Endodermal cell (in vitro differentiated cells): ENCODE data around the gene DNAH9. TPM values are rescaled to one million over a fixed set of nuclear protein-coding genes. Genes with fewer than 3 reads are reported as not detected.

Experiments
- DNase-seq: peaks from one replicate; pipeline ENCODE4 v3.0.0-alpha.2; 2017
- H3K27ac ChIP-seq: 2 replicates; pipeline ENCODE4 v1.5.1; 2013; ENCODE audit warnings: mild to moderate bottlenecking, low read depth, low read length, moderate library complexity
- H3K27me3 ChIP-seq: 2 replicates; pipeline ENCODE4 v1.6.1; 2013; ENCODE audit warnings: mild to moderate bottlenecking, low read length, moderate library complexity; ENCODE audit not compliant: insufficient read depth, control insufficient read depth, poor library complexity, severe bottlenecking
- H3K36me3 ChIP-seq: 2 replicates; pipeline ENCODE4 v1.7.0; 2013; ENCODE audit warnings: mild to moderate bottlenecking, low read length, moderate library complexity; ENCODE audit not compliant: control insufficient read depth, insufficient read depth
- H3K4me1 ChIP-seq: one replicate; pipeline ENCODE4 v1.7.0; 2013; ENCODE audit warnings: low read length; ENCODE audit not compliant: control insufficient read depth, insufficient read depth
- H3K4me3 ChIP-seq: 2 replicates; pipeline ENCODE4 v1.5.1; 2013; ENCODE audit warnings: mild to moderate bottlenecking, low read length, moderate library complexity
- H3K9ac ChIP-seq: 2 replicates; pipeline ENCODE4 v1.6.1; 2013; ENCODE audit warnings: mild to moderate bottlenecking, low read length, moderate library complexity; ENCODE audit not compliant: poor library complexity, severe bottlenecking; ENCODE audit errors: extremely low read depth
- H3K9me3 ChIP-seq: 2 replicates; pipeline ENCODE4 v1.6.1; 2013; ENCODE audit warnings: mild to moderate bottlenecking, low read length, moderate library complexity; ENCODE audit not compliant: control insufficient read depth
- H3K27ac Mint-ChIP-seq: 2 replicates; pipeline ENCODE4 v1.8.0; 2020; ENCODE audit warnings: mixed read lengths
- H3K27me3 Mint-ChIP-seq: 2 replicates; pipeline ENCODE4 v1.8.0; 2021; ENCODE audit warnings: mild to moderate bottlenecking, mixed read lengths; ENCODE audit not compliant: insufficient read depth
- H3K36me3 Mint-ChIP-seq: 2 replicates; pipeline ENCODE4 v1.8.0; 2020; ENCODE audit warnings: low read depth, mixed read lengths
- H3K4me1 Mint-ChIP-seq: 2 replicates; pipeline ENCODE4 v1.8.0; 2020; ENCODE audit warnings: mixed read lengths
- H3K4me3 Mint-ChIP-seq: 2 replicates; pipeline ENCODE4 v1.8.0; 2020; ENCODE audit warnings: mild to moderate bottlenecking, moderate library complexity, mixed read lengths
- H3K9me3 Mint-ChIP-seq: 2 replicates; pipeline ENCODE4 v1.8.0; 2020; ENCODE audit warnings: mild to moderate bottlenecking, mixed read lengths
- CTCF ChIP-seq: fragments of 200-600 bp; sonication (generic); conservative IDR thresholded peaks from 2 replicates; pipeline ENCODE4 v1.5.0; 2021; ENCODE audit warnings: antibody characterized with exemption, mild to moderate bottlenecking
- WGBS, 2 experiments: methylation state at CpG; one replicate each; pipeline versions ENCODE4 v1.1.5 to v1.1.7; 2013; ENCODE audit warnings: missing lambda C conversion rate in 2 of 2, mixed read lengths in 1 of 2; ENCODE audit not compliant: insufficient coverage in 1 of 2, insufficient read length in 1 of 2; 5-methylcytosine and 5-hydroxymethylcytosine counted together
- total RNA-seq, 2 donors: library from RNA; stranded (reverse); fragmentation: NEBNext Ultra II Directional in 1 of 2; extraction: Animal tissue kit (Norgen Biotek cat#: 25700) in 1 of 2; gene quantifications; 2 replicates in 1 of 2; 3 replicates in 1 of 2; pipeline ENCODE4 v1.2.1, GENCODE V29; 2021

The DNAH9 gene
- total RNA-seq, 2 donors from 2014 or later, result 0.64 to 1.2 TPM

DNA sequence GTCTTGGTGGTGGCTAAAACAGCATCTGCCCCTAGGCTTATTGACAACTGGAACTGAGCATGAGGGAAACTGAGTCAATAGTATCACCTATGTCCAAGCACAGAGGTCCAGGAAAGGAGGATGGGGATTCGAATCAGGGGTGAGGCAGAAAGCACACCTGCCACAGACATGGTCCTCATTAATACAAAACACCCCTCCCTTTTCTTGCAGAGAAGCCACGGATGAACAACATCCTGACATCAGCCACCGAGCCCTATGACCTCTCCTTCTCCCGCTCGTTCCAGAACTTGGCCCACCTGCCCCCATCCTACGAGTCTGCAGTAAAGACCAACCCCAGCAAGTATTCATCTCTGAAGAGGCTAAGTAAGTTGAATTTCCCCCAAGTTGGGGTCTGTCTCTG, 42.7 kb upstream of the DNAH9 start:
- no peaks in the 10 kb centered on the region for H3K36me3 Mint-ChIP-seq
- no peak for DNase-seq
- Histone ChIP-seq H3K27ac (no peak overlapping the region), H3K36me3 (no peaks in the 10 kb centered on the region), H3K4me1 (peaks cover 8% of the 10 kb centered on the region), H3K4me3 (no peak overlapping the region), H3K27me3 (no peaks in the 10 kb centered on the region), H3K9ac (no peak overlapping the region), H3K9me3 (no peaks in the 10 kb centered on the region)
- TF ChIP-seq CTCF, result no peak
- H3K4me1 Mint-ChIP-seq, result peaks cover 19% of the 10 kb centered on the region
- no peak overlapping the region for H3K27ac Mint-ChIP-seq
- H3K27me3 Mint-ChIP-seq, result peaks cover 11% of the 10 kb centered on the region
- whole genome bisulfite sequencing, 2 experiments, result 87% methylated on average over 6 of the region's 6 CpGs; no CpG with 5 or more reads in 1 of the 2 experiments
- H3K9me3 Mint-ChIP-seq, result no peaks in the 10 kb centered on the region
- H3K4me3 Mint-ChIP-seq, result no peak overlapping the region

- H3K4me1 Mint-ChIP-seq, result peaks cover 11% of the 10 kb centered on the region
- H3K9me3 Mint-ChIP-seq, result no peaks in the 10 kb centered on the region
Measured at GRCh38 chr17:11557727-11558452, 40.4 kb upstream of the DNAH9 start.

DNA sequence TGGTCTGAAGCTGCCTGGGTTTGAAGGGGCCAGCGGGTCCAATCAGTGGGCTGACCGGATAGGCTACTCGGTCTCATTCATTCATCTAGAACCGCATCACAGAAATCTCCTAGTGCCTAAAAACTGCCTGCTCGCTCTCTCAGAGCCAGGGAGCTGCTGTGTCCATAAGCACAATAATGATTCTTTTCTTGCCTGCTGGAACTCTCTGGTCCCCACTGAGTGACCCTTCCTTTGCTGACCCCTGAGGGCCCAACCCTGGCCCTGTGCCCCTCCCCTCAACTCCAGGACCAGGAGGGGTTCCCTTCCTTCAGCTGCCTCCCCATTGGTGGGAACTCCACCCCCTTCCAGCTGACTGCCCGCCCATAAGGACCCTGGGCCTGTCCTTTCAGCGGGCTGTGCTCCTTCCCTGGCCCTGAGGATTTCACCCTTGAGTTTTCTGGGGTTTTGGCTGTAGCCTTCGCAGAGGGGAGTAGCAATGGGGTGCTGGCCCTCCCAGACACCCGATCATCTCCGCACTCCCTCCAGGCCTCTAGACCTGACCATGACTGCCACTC, 39.5 kb upstream of the DNAH9 start:
- no peak for TF ChIP-seq CTCF
- H3K36me3 ChIP-seq, result no peaks in the 10 kb centered on the region
- Mint-ChIP-seq H3K27ac (no peak overlapping the region), H3K4me1 (peaks cover 11% of the 10 kb centered on the region), H3K9me3 (no peaks in the 10 kb centered on the region), H3K36me3 (no peaks in the 10 kb centered on the region), H3K4me3 (no peak overlapping the region), H3K27me3 (peaks cover 15% of the 10 kb centered on the region)
- peaks cover 8% of the 10 kb centered on the region for H3K4me1 ChIP-seq
- H3K4me3 ChIP-seq, result no peak overlapping the region
- 90 to 95% methylated on average over 9 to 10 of the region's 10 CpGs for WGBS, 2 experiments
- no peak for DNase-seq
- no peaks in the 10 kb centered on the region for H3K9me3 ChIP-seq
- no peak overlapping the region for H3K27ac ChIP-seq
- H3K27me3 ChIP-seq, result no peaks in the 10 kb centered on the region
- no peak overlapping the region for H3K9ac ChIP-seq

More at GRCh38 chr17:11557727-11558452, 40.4 kb upstream of the DNAH9 start:
- no peak overlapping the region for H3K27ac Mint-ChIP-seq
- Histone ChIP-seq H3K27ac (no peak overlapping the region), H3K9ac (no peak overlapping the region), H3K9me3 (no peaks in the 10 kb centered on the region), H3K4me3 (no peak overlapping the region), H3K27me3 (no peaks in the 10 kb centered on the region), H3K36me3 (no peaks in the 10 kb centered on the region), H3K4me1 (peaks cover 8% of the 10 kb centered on the region)
- peaks cover 17% of the 10 kb centered on the region for H3K27me3 Mint-ChIP-seq
- no peak overlapping the region for H3K4me3 Mint-ChIP-seq
- H3K36me3 Mint-ChIP-seq, result no peaks in the 10 kb centered on the region
- TF ChIP-seq CTCF, result no peak
- DNase-seq, result no peak
- WGBS, 2 experiments, result 95 to 96% methylated on average over 25 to 45 of the region's 46 CpGs
